Esophagus squamous epithelium (tissue), 5 donors: Measurements from ENCODE around the gene BRSK2. TPM values are rescaled to one million over a fixed set of nuclear protein-coding genes. Genes with fewer than 3 reads are reported as not detected.

ENCODE experiments used
- DNase-seq: peaks from one replicate; lab custom pipeline; 2025; lab: John Stamatoyannopoulos, UW
- H3K27ac ChIP-seq, 4 donors: fragments of 200-600 bp; sonication (generic); one replicate each; pipeline ENCODE4 v1.5.1; 2016 to 2019; ENCODE audit warnings: mild to moderate bottlenecking in 1 of 4
- H3K27me3 ChIP-seq, 4 donors: fragments of 200-600 bp; sonication (generic); 1 replicate in 3 of 4; 2 replicates in 1 of 4; pipeline versions ENCODE4 v1.5.1 to v1.6.0; 2017 to 2021; ENCODE audit warnings: antibody characterized with exemption in 1 of 4
- H3K36me3 ChIP-seq, 3 donors: fragments of 200-600 bp; sonication (generic); one replicate each; pipeline ENCODE4 v1.5.1; 2016 to 2019
- H3K4me1 ChIP-seq, 3 donors: fragments of 200-600 bp; sonication (generic); one replicate each; pipeline ENCODE4 v1.5.1; 2017 to 2019
- H3K4me3 ChIP-seq, 4 donors: fragments of 200-600 bp; sonication (generic); 1 replicate in 3 of 4; 2 replicates in 1 of 4; pipeline ENCODE4 v1.5.1; 2016 to 2019; ENCODE audit warnings: mild to moderate bottlenecking in 2 of 4, moderate library complexity in 1 of 4
- H3K9me3 ChIP-seq, 3 donors: fragments of 200-600 bp; sonication (generic); one replicate each; pipeline ENCODE4 v1.5.1; 2016 to 2019
- POLR2A ChIP-seq, 4 donors: fragments of 450-650 bp; IDR thresholded peaks; one replicate each; pipeline ENCODE4 v1.6.1; 2017; ENCODE audit warnings: antibody characterized with exemption in 4 of 4, mild to moderate bottlenecking in 4 of 4, moderate library complexity in 3 of 4
- WGBS, 2 donors: methylation state at CpG; one replicate each; pipeline ENCODE4 v1.1.5; 2018; 5-methylcytosine and 5-hydroxymethylcytosine counted together
- intact Hi-C: fragments of 100-400 bp; cut with DNase I; formaldehyde crosslinking; loops from one replicate; pipeline ENCODE4 v1.15.0; 2022
- total RNA-seq, 4 donors: library from RNA; depleted of rRNA; stranded (reverse); fragments of >200 nt; gene quantifications; one replicate each; pipeline ENCODE4 v1.1.0, GENCODE V29; 2016
- TF ChIP-seq, protein P1 (sequence below), 6 experiments: fragments of 450-650 bp in 4 of 6; fragments of 200-600 bp in 2 of 6; sonication (generic) in 2 of 6; IDR thresholded peaks; one replicate each; pipeline ENCODE4 v1.5.1; 2016 to 2019; ENCODE audit warnings: antibody characterized with exemption in 6 of 6, mild to moderate bottlenecking in 4 of 6, moderate library complexity in 4 of 6
- donor health status: DM: yes; HTN: yes; CAD: no.

Gene BRSK2
- total RNA-seq, 4 donors from 2014 or later, result 0.23 to 1.3 (median 0.35) TPM; not detected in 1

DNA sequence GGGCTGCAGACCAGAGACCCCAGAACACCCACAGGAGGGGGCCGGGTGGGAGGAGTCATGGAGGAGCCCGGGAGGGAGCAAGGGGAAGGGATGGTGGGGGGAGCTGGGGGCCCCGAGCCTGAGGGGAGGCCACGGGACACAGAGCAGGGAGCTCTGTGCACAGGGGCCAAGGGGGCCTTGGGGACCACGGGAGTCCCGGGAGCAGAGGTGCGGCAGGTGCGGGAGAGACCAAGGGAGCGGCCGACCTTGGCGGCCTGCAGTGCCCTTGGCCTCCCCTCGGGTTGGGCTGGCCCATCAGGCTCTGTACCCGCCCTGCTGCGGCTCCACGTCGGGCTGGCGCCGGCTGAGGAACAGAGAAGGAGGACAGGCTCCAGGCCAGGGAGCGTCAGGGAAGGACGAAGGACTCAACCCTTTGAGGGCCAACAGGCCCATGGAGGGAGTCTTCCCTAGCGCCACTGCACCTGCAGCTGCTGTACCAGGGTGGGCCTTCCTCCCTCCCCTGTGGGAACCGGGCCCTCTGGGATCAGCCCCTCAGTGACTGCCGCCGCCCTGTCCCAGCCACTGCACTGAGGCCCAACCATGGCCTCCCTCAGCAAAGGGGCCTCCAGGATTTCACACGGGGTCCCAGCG, 17.8 kb upstream of the BRSK2 start:
- Histone ChIP-seq H3K4me3 (no peak overlapping the region), H3K4me1 (no peaks in the 10 kb centered on the region), H3K27me3 (peaks cover 0 to 53% (median 0%) of the 10 kb centered on the region in 4 donors), H3K9me3 (peaks cover 0 to 3% (median 0%) of the 10 kb centered on the region in 3 donors), H3K36me3 (no peaks in the 10 kb centered on the region), H3K27ac (no peak overlapping the region)
- intact Hi-C loops, result no loop called here
- 78 to 88% methylated on average over 14 to 16 of the region's 26 CpGs for WGBS, 2 donors
- TF ChIP-seq POLR2A (IDR thresholded peaks at IDR 0.05), result no peak
- TF ChIP-seq, protein P1, sequence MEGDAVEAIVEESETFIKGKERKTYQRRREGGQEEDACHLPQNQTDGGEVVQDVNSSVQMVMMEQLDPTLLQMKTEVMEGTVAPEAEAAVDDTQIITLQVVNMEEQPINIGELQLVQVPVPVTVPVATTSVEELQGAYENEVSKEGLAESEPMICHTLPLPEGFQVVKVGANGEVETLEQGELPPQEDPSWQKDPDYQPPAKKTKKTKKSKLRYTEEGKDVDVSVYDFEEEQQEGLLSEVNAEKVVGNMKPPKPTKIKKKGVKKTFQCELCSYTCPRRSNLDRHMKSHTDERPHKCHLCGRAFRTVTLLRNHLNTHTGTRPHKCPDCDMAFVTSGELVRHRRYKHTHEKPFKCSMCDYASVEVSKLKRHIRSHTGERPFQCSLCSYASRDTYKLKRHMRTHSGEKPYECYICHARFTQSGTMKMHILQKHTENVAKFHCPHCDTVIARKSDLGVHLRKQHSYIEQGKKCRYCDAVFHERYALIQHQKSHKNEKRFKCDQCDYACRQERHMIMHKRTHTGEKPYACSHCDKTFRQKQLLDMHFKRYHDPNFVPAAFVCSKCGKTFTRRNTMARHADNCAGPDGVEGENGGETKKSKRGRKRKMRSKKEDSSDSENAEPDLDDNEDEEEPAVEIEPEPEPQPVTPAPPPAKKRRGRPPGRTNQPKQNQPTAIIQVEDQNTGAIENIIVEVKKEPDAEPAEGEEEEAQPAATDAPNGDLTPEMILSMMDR (IDR thresholded peaks at IDR 0.05), result no peak
- no peak for DNase-seq

DNA sequence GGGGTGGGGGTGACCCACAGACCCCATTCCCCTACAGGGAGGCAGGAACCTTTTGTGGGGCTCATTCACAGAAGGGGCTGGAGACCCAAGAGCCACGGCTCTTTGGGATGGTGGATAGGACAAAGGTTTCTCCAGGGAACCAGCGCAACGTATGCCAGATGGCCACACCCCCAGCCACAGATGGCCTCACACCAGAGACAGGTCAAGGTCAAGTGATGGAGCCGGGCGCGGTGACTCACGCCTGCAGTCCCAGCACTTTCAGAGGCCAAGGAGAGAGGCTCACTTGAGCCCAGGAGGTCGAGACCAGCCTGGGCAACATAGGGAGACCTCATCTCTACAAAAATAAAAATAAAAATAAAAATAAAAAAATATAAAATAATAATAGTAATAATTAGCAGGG, 17.1 kb upstream of the BRSK2 start:
- Histone ChIP-seq H3K27ac (no peak overlapping the region), H3K4me3 (no peak overlapping the region), H3K9me3 (no peaks in the 10 kb centered on the region), H3K36me3 (no peaks in the 10 kb centered on the region), H3K27me3 (peaks cover 0 to 53% (median 0%) of the 10 kb centered on the region in 4 donors), H3K4me1 (no peaks in the 10 kb centered on the region)
- TF ChIP-seq, protein P1 (IDR thresholded peaks at IDR 0.05), result no peak
- TF ChIP-seq POLR2A (IDR thresholded peaks at IDR 0.05), result no peak
- WGBS, 2 donors, result 63 to 64% methylated on average over 2 to 8 of the region's 8 CpGs
- intact Hi-C loops, result no loop called here
- no peak for DNase-seq

DNA sequence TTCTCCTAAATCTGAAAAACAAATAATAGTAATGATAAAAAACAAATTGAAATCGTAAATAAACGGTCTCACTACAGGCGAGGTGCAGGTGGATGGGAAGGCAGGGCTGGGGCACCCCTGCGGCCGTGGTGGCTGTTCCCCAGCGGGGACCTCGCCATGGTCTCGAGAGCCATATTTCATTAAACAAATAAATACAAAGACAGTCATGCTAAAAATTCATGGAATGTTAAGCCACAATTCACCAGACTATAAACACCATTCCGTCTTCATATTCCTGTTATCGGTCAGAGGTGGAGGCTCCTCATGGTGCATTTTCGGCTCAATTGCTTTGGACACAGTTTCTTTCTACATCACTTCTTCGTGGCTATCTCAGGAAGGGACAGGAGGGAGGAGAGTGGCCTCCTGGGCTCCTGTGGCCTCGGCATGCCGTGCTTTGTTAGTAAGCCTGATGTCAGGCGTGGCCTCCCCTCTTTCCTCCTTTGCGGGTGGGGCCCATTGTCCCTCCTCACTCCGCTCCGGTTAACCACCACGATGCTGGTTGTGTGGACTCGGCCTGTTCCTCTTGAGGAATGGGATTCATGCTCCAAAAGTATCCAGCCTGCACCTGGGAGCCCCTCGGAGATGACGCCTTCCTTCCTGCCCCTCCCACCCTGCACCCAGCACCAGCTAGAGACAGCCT, 16.1 kb upstream of the BRSK2 start:
- Histone ChIP-seq H3K4me1 (no peaks in the 10 kb centered on the region), H3K27me3 (peaks cover 0 to 52% (median 0%) of the 10 kb centered on the region in 4 donors), H3K27ac (no peak overlapping the region), H3K36me3 (no peaks in the 10 kb centered on the region), H3K4me3 (no peak overlapping the region), H3K9me3 (no peaks in the 10 kb centered on the region)
- intact Hi-C loops, result no loop called here
- 55 to 59% methylated on average over 18 to 20 of the region's 22 CpGs for WGBS, 2 donors
- no peak for DNase-seq
- TF ChIP-seq, protein P1 (IDR thresholded peaks at IDR 0.05), result no peak
- TF ChIP-seq POLR2A (IDR thresholded peaks at IDR 0.05), result no peak

DNA sequence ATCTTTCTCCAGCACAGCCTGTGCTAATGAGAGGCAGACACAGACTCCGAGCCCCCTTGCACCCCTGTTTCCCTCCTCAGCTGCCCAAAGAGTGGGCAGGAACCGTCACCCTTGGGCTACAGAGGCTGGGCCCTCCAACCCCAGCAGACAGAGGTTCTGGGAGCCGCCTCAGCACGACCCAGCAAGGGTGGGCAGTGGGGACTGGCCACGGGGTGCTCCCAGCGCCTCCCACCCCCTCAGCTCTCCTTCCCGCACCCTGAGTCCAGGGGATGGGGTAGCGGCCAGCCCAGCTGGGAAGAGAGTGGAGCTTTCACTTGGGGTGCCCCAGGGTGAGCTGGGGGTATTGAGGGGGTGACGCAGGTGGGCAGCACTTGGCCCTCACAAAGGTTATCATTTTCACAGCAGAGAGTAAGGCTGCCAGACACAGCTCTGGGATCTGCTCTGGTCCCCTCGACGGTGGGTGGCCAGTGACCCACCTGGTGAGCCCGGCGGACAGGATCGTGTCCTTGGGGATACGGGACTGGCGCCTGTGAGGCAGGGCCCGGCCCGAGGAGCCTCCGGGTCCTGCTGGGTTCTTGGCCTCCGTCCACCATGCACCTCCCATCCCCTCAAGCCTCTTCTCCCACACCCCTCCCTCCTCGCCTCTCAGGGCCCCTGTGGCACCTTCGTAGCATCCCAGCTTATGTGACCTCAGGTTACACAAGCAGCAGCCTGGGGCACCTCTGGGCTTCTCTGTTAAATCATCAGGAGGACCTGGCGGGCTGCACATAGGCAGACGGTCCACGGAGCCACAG, 14.4 kb upstream of the BRSK2 start:
- H3K4me3 ChIP-seq, result no peak overlapping the region
- H3K36me3 ChIP-seq, result no peaks in the 10 kb centered on the region
- intact Hi-C loops, result no loop called here
- no peaks in the 10 kb centered on the region for H3K9me3 ChIP-seq
- H3K27me3 ChIP-seq, result peaks cover 0 to 35% (median 0%) of the 10 kb centered on the region in 4 donors
- H3K27ac ChIP-seq, result no peak overlapping the region
- WGBS, 2 donors, result 90 to 93% methylated on average over 9 to 10 of the region's 25 CpGs
- H3K4me1 ChIP-seq, result no peaks in the 10 kb centered on the region
- TF ChIP-seq POLR2A (IDR thresholded peaks at IDR 0.05), result no peak
- TF ChIP-seq, protein P1 (IDR thresholded peaks at IDR 0.05), result no peak
- DNase-seq, result no peak

DNA sequence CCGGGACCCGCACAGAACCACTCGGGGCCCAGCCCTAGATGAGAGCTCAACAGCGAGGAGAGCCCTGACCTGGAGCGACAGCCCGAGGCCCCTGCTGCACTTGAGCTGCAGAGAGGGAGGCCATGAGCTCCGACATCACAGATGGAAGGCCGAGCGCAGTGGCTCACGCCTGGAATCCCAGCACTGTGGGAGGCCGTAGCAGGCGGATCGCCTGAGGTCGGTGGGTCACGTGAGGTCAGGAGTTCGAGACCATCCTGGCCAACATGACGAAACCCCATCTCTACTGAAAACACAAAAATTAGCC, 13.8 kb upstream of the BRSK2 start:
- Histone ChIP-seq H3K4me3 (no peak overlapping the region), H3K9me3 (no peaks in the 10 kb centered on the region), H3K4me1 (no peaks in the 10 kb centered on the region), H3K27ac (no peak overlapping the region), H3K36me3 (no peaks in the 10 kb centered on the region), H3K27me3 (peaks cover 0 to 32% (median 0%) of the 10 kb centered on the region in 4 donors)
- intact Hi-C loops, result no loop called here
- 100% methylated on average over 1 of the region's 17 CpGs; no CpG with 5 or more reads in 1 of the 2 donors for WGBS, 2 donors
- no peak for TF ChIP-seq POLR2A (IDR thresholded peaks at IDR 0.05)
- TF ChIP-seq, protein P1 (IDR thresholded peaks at IDR 0.05), result no peak
- DNase-seq, result no peak
